H7 (cell line): ENCODE results near the gene SLC11A1. TPM values are rescaled to one million over a fixed set of nuclear protein-coding genes. Genes with fewer than 3 reads are reported as not detected.

Experiments
- DNase-seq: peaks from one replicate; pipeline ENCODE4 v3.0.0; 2012
- H3K27me3 ChIP-seq: 2 replicates; pipeline ENCODE4 v1.6.0; 2011; ENCODE audit warnings: mild to moderate bottlenecking, low read length; ENCODE audit not compliant: control insufficient read depth, insufficient read depth
- H3K36me3 ChIP-seq: replicated peaks from 2 replicates; pipeline ENCODE4 v1.5.1; 2011; ENCODE audit warnings: low read length; ENCODE audit not compliant: control insufficient read depth, insufficient read depth
- H3K4me3 ChIP-seq: 2 replicates; pipeline ENCODE4 v1.5.1; 2011; ENCODE audit warnings: low read depth, mild to moderate bottlenecking, control low read depth, low read length, moderate library complexity; ENCODE audit not compliant: insufficient read depth
- total RNA-seq: library from RNA; depleted of rRNA; stranded (reverse); fragments of >200 nt; shearing (Covaris generic); gene quantifications from 2 replicates; pipeline ENCODE4 v1.2.3, GENCODE V29; 2014; rRNA removed

SLC11A1 gene, protein sequence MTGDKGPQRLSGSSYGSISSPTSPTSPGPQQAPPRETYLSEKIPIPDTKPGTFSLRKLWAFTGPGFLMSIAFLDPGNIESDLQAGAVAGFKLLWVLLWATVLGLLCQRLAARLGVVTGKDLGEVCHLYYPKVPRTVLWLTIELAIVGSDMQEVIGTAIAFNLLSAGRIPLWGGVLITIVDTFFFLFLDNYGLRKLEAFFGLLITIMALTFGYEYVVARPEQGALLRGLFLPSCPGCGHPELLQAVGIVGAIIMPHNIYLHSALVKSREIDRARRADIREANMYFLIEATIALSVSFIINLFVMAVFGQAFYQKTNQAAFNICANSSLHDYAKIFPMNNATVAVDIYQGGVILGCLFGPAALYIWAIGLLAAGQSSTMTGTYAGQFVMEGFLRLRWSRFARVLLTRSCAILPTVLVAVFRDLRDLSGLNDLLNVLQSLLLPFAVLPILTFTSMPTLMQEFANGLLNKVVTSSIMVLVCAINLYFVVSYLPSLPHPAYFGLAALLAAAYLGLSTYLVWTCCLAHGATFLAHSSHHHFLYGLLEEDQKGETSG
- total RNA-seq = not detected in 2 replicates

DNA sequence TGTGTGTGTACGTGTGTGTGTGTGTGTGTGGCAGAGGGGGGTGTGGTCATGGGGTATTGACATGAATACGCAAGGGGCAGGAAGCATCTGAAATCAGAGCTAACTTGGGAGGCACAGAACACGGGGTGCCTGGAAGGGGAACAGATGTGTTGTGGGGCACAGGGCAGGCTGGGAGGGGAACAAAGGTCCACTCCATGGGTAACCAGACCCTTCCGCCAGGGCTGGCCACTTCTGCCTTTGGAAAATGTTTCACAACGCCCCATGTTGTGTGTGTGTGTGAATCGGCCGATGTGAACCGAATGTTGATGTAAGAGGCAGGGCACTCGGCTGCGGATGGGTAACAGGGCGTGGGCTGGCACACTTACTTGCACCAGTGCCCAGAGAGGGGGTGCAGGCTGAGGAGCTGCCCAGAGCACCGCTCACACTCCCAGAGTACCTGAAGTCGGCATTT, at the start of gene SLC11A1:
Gene SLC11A1 (plus strand): TSS at position 358 of the 451 bp plus-strand sequence. CDS start 96 bp downstream, outside the sequence.
- DNase-seq = no peak
- H3K27me3 ChIP-seq = peaks cover 9% of the 10 kb centered on the region

DNA sequence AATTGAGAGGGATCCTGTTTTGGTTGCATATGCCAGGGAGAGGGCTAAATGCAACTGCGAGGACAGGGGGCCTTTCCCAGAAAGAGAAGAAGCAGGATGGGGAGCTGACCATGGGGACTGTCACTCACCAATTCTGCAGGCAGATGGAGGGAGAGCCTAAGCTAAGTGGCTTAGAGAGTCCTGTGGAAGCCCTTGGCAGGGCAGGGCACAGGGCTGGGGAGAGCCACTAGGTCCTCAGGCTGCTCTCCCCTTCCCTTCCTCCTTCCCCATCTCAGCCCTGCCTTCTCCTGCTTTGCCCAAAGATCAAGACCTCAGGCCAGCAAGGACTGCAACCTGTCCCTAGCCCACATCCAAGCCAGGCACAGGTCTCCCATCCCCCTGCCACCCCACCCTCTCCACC, 49.8 kb upstream of the SLC11A1 start:
- Histone ChIP-seq H3K27me3 (no peaks in the 10 kb centered on the region), H3K36me3 (no peaks in the 10 kb centered on the region), H3K4me3 (no peak overlapping the region)
- DNase-seq = peak; percentile 39

More for the DNA sequence above, at the start of gene SLC11A1:
- Histone ChIP-seq H3K36me3 (no peaks in the 10 kb centered on the region), H3K4me3 (no peak within 1 kb of the TSS)

DNA sequence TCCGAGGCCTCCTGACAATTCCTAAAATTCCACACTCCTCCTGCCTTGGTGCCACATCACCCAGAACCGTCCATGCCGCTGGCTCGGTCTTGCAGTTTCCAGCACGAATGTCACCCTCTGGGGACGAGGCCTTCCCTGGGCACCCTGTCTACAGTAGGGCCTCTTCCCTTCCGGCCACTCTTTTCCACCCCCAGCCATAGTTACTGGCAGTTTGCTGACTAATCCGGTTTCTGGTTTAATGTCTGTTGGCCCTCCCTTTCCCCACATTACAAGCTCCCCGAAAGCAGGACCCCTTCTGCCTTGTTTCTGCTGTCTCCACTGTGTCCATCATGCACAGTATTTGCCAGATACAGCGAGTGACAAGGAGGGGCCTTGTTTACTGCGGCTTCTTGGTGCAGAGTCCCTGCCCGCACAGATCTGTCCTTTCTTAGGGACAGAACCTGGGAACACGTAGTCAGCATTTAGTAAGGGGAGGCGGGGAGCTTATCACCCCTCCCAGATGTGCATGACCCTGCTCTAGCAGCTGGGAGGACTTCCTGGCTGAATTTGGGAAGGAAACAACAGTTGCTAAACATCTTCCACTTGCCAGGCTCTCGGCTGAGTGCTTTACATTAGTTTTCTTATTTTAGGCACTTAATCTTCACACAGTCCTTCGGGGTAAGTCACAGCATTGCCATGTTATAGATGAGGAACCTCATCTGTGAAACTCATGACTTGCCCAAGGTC, 49.0 kb upstream of the SLC11A1 start:
- no peaks in the 10 kb centered on the region for H3K27me3 ChIP-seq
- H3K36me3 ChIP-seq = no peaks in the 10 kb centered on the region
- H3K4me3 ChIP-seq = no peak overlapping the region
- no peak for DNase-seq

- no peak overlapping the region for H3K4me3 ChIP-seq
- no peaks in the 10 kb centered on the region for H3K27me3 ChIP-seq
- no peak for DNase-seq
- H3K36me3 ChIP-seq = no peaks in the 10 kb centered on the region
Observed at GRCh38 chr2:218334531-218334930, 47.5 kb upstream of the SLC11A1 start.

DNA sequence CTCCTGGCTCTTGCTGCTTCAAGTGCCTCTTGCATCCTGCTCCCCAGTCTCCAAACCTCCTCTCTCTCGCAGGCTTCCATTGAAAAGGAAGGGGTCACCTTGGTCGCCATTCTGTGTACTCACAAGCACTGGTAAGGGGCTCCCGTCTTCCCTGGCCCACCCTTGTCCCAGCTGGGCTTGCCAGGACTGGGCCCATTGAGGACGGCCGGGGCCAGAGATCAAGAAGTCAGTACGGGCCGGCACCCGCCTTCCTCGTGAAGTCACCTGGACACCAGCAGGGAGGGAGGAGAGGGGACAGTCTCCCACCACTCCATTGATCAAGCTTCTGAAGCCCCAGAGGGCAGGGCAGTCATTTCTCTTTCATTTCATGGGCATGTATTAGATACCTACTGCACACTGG, 41.4 kb upstream of the SLC11A1 start:
- DNase-seq = no peak
- H3K27me3 ChIP-seq = no peaks in the 10 kb centered on the region
- H3K36me3 ChIP-seq = no peaks in the 10 kb centered on the region
- H3K4me3 ChIP-seq = no peak overlapping the region

DNA sequence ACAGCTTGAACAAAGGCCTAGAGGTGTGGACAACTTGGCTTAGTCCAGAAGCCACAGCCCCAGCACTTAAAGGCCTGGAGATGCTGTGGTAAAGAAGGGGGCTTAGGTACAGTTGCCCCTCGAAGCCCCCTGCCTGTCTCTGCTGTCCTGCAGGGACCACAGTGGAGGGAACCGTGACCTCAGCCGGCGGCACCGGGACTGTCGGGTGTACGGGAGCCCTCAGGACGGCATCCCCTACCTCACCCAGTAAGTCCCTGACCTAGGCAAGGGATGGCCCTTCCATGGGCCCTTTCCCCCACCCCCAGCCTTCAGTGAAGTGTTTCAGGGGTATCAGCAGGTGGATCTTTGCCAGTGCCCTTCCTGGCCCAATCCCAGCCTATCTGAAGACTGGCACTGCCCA, 40.7 kb upstream of the SLC11A1 start:
- H3K4me3 ChIP-seq = no peak overlapping the region
- peak; percentile 29 for DNase-seq
- H3K27me3 ChIP-seq = no peaks in the 10 kb centered on the region
- H3K36me3 ChIP-seq = no peaks in the 10 kb centered on the region

DNA sequence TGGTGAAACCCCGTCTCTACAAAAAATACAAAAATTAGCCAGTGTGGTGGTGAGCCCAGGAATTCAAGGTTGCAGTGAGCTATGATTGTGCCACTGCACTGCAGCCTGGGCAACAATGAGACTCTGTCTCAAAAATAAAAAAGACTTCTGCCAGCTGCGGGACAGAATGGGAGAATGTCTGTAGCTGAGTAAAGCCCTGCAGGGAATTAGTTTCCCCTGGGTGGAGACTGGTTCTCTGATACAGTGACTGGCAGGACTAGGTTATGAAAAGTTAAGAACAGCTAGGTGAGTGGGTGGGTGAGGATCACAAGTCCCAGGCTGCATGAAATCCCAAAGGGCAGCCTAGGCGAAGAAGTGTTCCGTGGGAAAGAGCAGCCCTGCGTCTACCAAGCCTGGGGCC, 39.2 kb upstream of the SLC11A1 start:
- no peaks in the 10 kb centered on the region for H3K27me3 ChIP-seq
- no peaks in the 10 kb centered on the region for H3K36me3 ChIP-seq
- peak; percentile 41 for DNase-seq
- no peak overlapping the region for H3K4me3 ChIP-seq

DNA sequence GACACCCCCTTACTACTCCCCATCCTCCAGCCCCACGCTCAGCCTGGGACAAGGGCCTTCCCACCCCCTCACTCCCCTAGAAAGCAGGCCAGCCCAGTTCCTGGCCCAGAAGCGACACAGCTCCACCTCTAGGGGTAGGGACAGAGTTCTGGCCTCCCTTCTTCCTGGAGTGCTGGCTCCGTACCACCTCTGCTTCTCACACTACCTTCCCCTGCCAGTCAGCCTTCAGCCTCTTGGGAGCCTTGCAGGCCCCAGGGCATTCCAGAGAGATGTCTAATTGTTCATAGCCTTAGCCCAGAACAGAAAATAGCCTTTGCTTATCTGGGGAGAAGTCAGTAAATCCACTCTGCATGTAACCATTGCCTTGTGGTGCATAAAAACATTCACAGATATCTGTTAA, 38.5 kb upstream of the SLC11A1 start:
- Histone ChIP-seq H3K4me3 (no peak overlapping the region), H3K36me3 (no peaks in the 10 kb centered on the region), H3K27me3 (no peaks in the 10 kb centered on the region)
- peak; percentile 48 for DNase-seq

DNA sequence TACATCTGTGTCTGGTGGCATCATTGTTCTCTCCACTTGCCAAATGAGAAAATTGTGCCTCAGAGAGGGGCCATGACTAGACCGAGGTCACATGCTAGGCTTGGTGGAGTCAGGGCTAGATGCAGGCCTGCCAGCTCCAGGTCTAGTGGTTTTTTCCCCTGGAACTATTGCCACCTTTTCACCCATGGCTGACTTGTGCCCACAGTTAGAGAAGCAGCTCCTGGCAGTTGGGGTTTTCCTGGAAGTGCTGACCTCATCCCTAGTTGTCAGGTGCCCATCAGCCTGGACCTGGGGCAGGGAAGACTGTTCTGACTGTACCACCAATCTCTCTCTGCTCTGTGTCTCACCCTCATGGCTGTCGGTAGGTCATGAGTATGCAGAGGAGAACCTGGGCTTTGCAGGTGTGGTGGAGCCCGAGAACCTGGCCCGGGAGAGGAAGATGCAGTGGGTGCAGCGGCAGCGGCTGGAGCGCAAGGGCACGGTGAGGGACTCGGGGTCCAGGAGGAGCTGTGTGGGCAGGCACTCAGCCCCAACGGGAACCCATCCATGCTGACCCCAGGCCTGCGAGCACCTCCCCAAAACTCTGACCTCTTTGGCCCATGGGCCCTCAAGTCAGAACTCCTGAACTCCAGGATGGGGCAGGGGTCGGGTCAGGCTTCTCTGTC, 37.9 kb upstream of the SLC11A1 start:
- peak; percentile 29 for DNase-seq
- no peak overlapping the region for H3K4me3 ChIP-seq
- no peaks in the 10 kb centered on the region for H3K27me3 ChIP-seq
- no peaks in the 10 kb centered on the region for H3K36me3 ChIP-seq

DNA sequence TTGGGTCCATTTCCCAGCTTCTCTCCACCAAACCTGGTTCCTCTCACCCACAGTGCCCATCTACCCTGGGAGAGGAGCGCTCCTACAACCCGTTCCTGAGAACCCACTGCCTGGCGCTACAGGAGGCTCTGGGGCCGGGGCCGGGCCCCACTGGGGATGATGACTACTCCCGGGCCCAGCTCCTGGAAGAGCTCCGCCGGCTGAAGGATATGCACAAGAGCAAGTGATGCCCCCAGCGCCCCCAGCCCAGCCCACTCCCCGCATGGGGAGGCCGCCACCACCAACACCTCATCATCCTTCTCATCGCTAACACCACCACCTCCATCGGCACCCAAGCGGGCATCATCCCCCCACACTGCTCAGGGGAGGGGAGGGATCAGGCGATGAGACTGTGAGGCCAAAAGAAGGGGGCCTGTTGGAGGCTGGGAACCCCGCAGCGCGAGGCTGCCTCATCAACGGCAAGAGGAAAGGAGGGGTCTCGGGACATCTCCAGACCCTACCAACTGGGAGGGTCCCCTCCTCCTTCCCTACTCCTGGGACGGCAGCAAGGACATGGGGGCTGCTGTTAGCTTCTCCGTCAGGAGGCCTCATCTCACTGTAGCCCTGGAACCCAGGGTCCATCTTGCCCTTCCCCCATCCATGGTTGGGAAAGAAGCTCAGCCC, 37.2 kb upstream of the SLC11A1 start:
- no peak overlapping the region for H3K4me3 ChIP-seq
- DNase-seq = peak; percentile 39
- no peaks in the 10 kb centered on the region for H3K36me3 ChIP-seq
- no peaks in the 10 kb centered on the region for H3K27me3 ChIP-seq

- Histone ChIP-seq H3K27me3 (no peaks in the 10 kb centered on the region), H3K36me3 (no peaks in the 10 kb centered on the region), H3K4me3 (no peak overlapping the region)
- no peak for DNase-seq
Observed at GRCh38 chr2:218345491-218346236, 36.4 kb upstream of the SLC11A1 start.

- Histone ChIP-seq H3K36me3 (no peaks in the 10 kb centered on the region), H3K4me3 (no peak overlapping the region), H3K27me3 (no peaks in the 10 kb centered on the region)
- DNase-seq = no peak
Observed at GRCh38 chr2:218347172-218347571, 34.9 kb upstream of the SLC11A1 start.

DNA sequence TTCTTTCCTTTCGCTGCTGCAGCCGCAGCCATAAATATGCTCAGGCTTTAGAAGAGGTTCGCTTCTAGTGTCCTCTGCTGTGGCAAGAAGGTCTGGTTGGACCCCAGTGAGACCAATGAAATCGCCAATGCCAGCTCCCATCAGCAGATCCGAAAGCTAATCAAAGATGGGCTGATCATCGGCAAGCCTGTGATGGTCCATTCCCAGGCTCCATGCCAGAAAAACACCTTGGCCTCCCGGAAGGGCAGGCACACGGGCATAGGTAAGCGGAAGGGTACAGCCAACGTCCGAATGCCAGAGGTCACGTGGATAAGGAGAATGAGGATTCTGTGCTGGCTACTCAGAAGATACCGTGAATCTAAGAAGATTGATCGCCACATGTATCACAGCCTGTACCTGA, 28.0 kb upstream of the SLC11A1 start:
- H3K4me3 ChIP-seq = no peak overlapping the region
- H3K27me3 ChIP-seq = no peaks in the 10 kb centered on the region
- DNase-seq = no peak
- H3K36me3 ChIP-seq = no peaks in the 10 kb centered on the region
